ENCODE results near the gene BABAM2.

GRCh38 chr2:27988718-27989117 is 98.2 kb downstream of the BABAM2 start:
- TF ChIP-seq, protein P1, sequence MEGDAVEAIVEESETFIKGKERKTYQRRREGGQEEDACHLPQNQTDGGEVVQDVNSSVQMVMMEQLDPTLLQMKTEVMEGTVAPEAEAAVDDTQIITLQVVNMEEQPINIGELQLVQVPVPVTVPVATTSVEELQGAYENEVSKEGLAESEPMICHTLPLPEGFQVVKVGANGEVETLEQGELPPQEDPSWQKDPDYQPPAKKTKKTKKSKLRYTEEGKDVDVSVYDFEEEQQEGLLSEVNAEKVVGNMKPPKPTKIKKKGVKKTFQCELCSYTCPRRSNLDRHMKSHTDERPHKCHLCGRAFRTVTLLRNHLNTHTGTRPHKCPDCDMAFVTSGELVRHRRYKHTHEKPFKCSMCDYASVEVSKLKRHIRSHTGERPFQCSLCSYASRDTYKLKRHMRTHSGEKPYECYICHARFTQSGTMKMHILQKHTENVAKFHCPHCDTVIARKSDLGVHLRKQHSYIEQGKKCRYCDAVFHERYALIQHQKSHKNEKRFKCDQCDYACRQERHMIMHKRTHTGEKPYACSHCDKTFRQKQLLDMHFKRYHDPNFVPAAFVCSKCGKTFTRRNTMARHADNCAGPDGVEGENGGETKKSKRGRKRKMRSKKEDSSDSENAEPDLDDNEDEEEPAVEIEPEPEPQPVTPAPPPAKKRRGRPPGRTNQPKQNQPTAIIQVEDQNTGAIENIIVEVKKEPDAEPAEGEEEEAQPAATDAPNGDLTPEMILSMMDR (tag by site-specific recombination; IDR thresholded peaks at IDR 0.05): no peak
- TF ChIP-seq ZSCAN16 (tag by site-specific recombination; IDR thresholded peaks at IDR 0.05): no peak
- no peak for TF ChIP-seq ZBTB20 (tag by site-specific recombination; IDR thresholded peaks at IDR 0.05)
- no peak for TF ChIP-seq ZNF561 (tag by site-specific recombination; IDR thresholded peaks at IDR 0.05; ENCODE audit: borderline replicate concordance)
- no peak for TF ChIP-seq ZNF335 (tag by site-specific recombination; conservative IDR thresholded peaks at IDR 0.05)
- no peak for TF ChIP-seq BCL11B (tag by site-specific recombination; IDR thresholded peaks at IDR 0.05; ENCODE audit: low read depth)
- TF ChIP-seq YY1 (tag by site-specific recombination; IDR thresholded peaks at IDR 0.05): no peak
- TF ChIP-seq ZNF843 (tag by site-specific recombination; IDR thresholded peaks at IDR 0.05): no peak
- TF ChIP-seq ZFP37 (tag by site-specific recombination; IDR thresholded peaks at IDR 0.05): no peak
- TF ChIP-seq, protein P2, sequence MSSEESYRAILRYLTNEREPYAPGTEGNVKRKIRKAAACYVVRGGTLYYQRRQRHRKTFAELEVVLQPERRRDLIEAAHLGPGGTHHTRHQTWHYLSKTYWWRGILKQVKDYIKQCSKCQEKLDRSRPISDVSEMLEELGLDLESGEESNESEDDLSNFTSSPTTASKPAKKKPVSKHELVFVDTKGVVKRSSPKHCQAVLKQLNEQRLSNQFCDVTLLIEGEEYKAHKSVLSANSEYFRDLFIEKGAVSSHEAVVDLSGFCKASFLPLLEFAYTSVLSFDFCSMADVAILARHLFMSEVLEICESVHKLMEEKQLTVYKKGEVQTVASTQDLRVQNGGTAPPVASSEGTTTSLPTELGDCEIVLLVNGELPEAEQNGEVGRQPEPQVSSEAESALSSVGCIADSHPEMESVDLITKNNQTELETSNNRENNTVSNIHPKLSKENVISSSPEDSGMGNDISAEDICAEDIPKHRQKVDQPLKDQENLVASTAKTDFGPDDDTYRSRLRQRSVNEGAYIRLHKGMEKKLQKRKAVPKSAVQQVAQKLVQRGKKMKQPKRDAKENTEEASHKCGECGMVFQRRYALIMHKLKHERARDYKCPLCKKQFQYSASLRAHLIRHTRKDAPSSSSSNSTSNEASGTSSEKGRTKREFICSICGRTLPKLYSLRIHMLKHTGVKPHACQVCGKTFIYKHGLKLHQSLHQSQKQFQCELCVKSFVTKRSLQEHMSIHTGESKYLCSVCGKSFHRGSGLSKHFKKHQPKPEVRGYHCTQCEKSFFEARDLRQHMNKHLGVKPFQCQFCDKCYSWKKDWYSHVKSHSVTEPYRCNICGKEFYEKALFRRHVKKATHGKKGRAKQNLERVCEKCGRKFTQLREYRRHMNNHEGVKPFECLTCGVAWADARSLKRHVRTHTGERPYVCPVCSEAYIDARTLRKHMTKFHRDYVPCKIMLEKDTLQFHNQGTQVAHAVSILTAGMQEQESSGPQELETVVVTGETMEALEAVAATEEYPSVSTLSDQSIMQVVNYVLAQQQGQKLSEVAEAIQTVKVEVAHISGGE (tag by site-specific recombination; conservative IDR thresholded peaks at IDR 0.05; ENCODE audit: low read depth): no peak
- TF ChIP-seq ZNF610 (tag by site-specific recombination; IDR thresholded peaks at IDR 0.05; ENCODE audit: borderline replicate concordance): no peak
- no peak for TF ChIP-seq GLI4 (tag by site-specific recombination; IDR thresholded peaks at IDR 0.05)
